ENCODE data around the gene TIGD7.

TIGD7 gene

GRCh38 chr16:3266873-3267537 is 38.2 kb downstream of the TIGD7 start:
- H3K9me3 ChIP-seq (ENCODE audit: insufficient read depth, low read length) = no peaks in the 10 kb centered on the region
- H3K9ac ChIP-seq (ENCODE audit: low read length) = no peak overlapping the region
- H3K4me1 ChIP-seq (ENCODE audit: low read length) = peaks cover 4% of the 10 kb centered on the region
- TF ChIP-seq CTCF (IDR thresholded peaks at IDR 0.05; ENCODE audit: low read depth, low read length) = peak; percentile 56
- TF ChIP-seq EZH2phosphoT487 (IDR thresholded peaks at IDR 0.05; ENCODE audit: low read depth) = no peak
- no peak overlapping the region for H2AFZ ChIP-seq (ENCODE audit: low read depth, low read length)
- no peak overlapping the region for H3K27ac ChIP-seq (ENCODE audit: low read length)
- H3K4me2 ChIP-seq (ENCODE audit: low read length) = no peak overlapping the region
- H3K4me3 ChIP-seq (ENCODE audit: low read length) = no peak overlapping the region
- 0 out of 2 replicates have a peak, but pooled peaks cover 4% of the 10 kb centered on the region for H3K79me2 ChIP-seq (ENCODE audit: low read length)
- H3K27me3 ChIP-seq (ENCODE audit: low read depth, low read length) = no peaks in the 10 kb centered on the region
- H4K20me1 ChIP-seq (ENCODE audit: insufficient read depth, low read length) = no peaks in the 10 kb centered on the region
- H3K36me3 ChIP-seq (replicated peaks; ENCODE audit: low read depth, low read length) = no peaks in the 10 kb centered on the region

- peak overlapping the region; percentile 97 for H3K9ac ChIP-seq (ENCODE audit: low read length)
These were observed 40.8 kb downstream of the TIGD7 start for GRCh38 chr16:3264137-3265036.

GRCh38 chr16:3262517-3262916 is 42.7 kb downstream of the TIGD7 start:
- no peak for TF ChIP-seq EZH2phosphoT487 (IDR thresholded peaks at IDR 0.05; ENCODE audit: low read depth)
- TF ChIP-seq CTCF (IDR thresholded peaks at IDR 0.05; ENCODE audit: low read depth, low read length) = no peak
- Histone ChIP-seq H3K27me3 (ENCODE audit: low read depth, low read length) (no peaks in the 10 kb centered on the region), H4K20me1 (ENCODE audit: insufficient read depth, low read length) (no peaks in the 10 kb centered on the region), H3K4me2 (ENCODE audit: low read length) (no peak overlapping the region), H3K27ac (ENCODE audit: low read length) (no peak overlapping the region), H2AFZ (ENCODE audit: low read depth, low read length) (no peak overlapping the region), H3K9ac (ENCODE audit: low read length) (no peak overlapping the region), H3K4me3 (ENCODE audit: low read length) (no peak overlapping the region), H3K9me3 (ENCODE audit: insufficient read depth, low read length) (no peaks in the 10 kb centered on the region), H3K79me2 (ENCODE audit: low read length) (0 out of 2 replicates have a peak, but pooled peaks cover 4% of the 10 kb centered on the region), H3K36me3 (replicated peaks; ENCODE audit: low read depth, low read length) (no peaks in the 10 kb centered on the region), H3K4me1 (ENCODE audit: low read length) (peaks cover 4% of the 10 kb centered on the region)

More at GRCh38 chr16:3264137-3265036, 40.8 kb downstream of the TIGD7 start:
- peak overlapping the region; percentile 84 for H3K27ac ChIP-seq (ENCODE audit: low read length)
- no peak for TF ChIP-seq EZH2phosphoT487 (IDR thresholded peaks at IDR 0.05; ENCODE audit: low read depth)
- TF ChIP-seq CTCF (IDR thresholded peaks at IDR 0.05; ENCODE audit: low read depth, low read length) = peak; percentile 29; the same call in 1 of the 2 replicates
- H3K79me2 ChIP-seq (ENCODE audit: low read length) = 0 out of 2 replicates have a peak, but pooled peaks cover 4% of the 10 kb centered on the region
- H3K4me1 ChIP-seq (ENCODE audit: low read length) = peaks cover 4% of the 10 kb centered on the region
- H3K27me3 ChIP-seq (ENCODE audit: low read depth, low read length) = no peaks in the 10 kb centered on the region
- no peaks in the 10 kb centered on the region for H3K36me3 ChIP-seq (replicated peaks; ENCODE audit: low read depth, low read length)
- H2AFZ ChIP-seq (ENCODE audit: low read depth, low read length) = peak overlapping the region; percentile 93
- H4K20me1 ChIP-seq (ENCODE audit: insufficient read depth, low read length) = no peaks in the 10 kb centered on the region
- H3K4me3 ChIP-seq (ENCODE audit: low read length) = peak overlapping the region; percentile 100
- H3K9me3 ChIP-seq (ENCODE audit: insufficient read depth, low read length) = no peaks in the 10 kb centered on the region
- peak overlapping the region; percentile 100 for H3K4me2 ChIP-seq (ENCODE audit: low read length)

- no peaks in the 10 kb centered on the region for H3K9me3 ChIP-seq (ENCODE audit: insufficient read depth, low read length)
- peaks cover 2% of the 10 kb centered on the region for H3K4me1 ChIP-seq (ENCODE audit: low read length)
- H3K4me2 ChIP-seq (ENCODE audit: low read length) = no peak overlapping the region
- no peaks in the 10 kb centered on the region for H3K36me3 ChIP-seq (replicated peaks; ENCODE audit: low read depth, low read length)
- no peak overlapping the region for H3K27ac ChIP-seq (ENCODE audit: low read length)
- H3K79me2 ChIP-seq (ENCODE audit: low read length) = 0 out of 2 replicates have a peak, but pooled peaks cover 4% of the 10 kb centered on the region
- TF ChIP-seq CTCF (IDR thresholded peaks at IDR 0.05; ENCODE audit: low read depth, low read length) (no peak), EZH2phosphoT487 (IDR thresholded peaks at IDR 0.05; ENCODE audit: low read depth) (no peak)
- no peak overlapping the region for H2AFZ ChIP-seq (ENCODE audit: low read depth, low read length)
- H4K20me1 ChIP-seq (ENCODE audit: insufficient read depth, low read length) = no peaks in the 10 kb centered on the region
- no peak overlapping the region for H3K9ac ChIP-seq (ENCODE audit: low read length)
- no peaks in the 10 kb centered on the region for H3K27me3 ChIP-seq (ENCODE audit: low read depth, low read length)
- H3K4me3 ChIP-seq (ENCODE audit: low read length) = no peak overlapping the region
These were observed 45.4 kb downstream of the TIGD7 start for GRCh38 chr16:3259836-3260235.
